ENCODE measurements around the gene WDR53. TPM values are rescaled to one million over a fixed set of nuclear protein-coding genes. Genes with fewer than 3 reads are reported as not detected.

Gene WDR53
- total and polyA plus RNA-seq, 9 of the 15 experiments (the other 6 are each of a cell fraction or from before 2014, with no cell fraction given): 13.0 to 34.5 (median 20.9) TPM

DNA sequence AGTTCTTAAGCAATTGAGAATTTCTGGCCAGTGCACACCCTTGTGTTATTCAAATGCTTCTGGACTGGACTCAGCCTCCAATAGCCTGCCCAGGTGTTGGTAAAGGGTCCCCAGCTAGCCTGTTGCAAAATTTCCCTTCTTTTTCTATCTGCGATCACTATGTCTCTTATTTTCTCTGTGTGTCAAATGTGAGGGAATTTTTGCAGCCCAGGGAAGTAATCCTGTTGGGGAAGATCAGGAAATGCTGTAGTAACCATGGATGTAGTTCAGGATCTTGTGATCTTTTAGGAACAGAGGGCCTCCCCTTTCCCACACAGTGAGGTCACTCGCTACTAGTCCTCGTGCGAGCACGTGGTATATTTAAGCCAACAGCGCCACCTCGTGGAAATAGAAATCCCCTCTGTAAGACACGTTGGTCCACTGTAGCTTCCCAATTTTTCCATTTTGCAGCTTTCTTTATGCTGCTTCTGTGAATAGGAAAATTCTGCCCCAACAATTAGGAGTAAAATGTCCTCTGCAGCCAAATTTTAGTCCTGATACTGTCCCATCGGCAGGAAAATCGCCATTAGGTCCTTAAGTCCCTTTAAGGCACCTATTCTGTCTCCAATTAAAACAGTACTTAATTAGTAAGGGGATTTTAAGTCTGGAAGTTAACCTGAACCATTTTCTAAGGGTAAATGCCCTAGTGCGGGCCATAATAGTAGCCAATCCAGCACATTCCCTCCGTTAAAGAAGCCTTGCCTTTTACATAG is 49.2 kb downstream of the WDR53 start (continued):
- TF ChIP-seq, protein P1, sequence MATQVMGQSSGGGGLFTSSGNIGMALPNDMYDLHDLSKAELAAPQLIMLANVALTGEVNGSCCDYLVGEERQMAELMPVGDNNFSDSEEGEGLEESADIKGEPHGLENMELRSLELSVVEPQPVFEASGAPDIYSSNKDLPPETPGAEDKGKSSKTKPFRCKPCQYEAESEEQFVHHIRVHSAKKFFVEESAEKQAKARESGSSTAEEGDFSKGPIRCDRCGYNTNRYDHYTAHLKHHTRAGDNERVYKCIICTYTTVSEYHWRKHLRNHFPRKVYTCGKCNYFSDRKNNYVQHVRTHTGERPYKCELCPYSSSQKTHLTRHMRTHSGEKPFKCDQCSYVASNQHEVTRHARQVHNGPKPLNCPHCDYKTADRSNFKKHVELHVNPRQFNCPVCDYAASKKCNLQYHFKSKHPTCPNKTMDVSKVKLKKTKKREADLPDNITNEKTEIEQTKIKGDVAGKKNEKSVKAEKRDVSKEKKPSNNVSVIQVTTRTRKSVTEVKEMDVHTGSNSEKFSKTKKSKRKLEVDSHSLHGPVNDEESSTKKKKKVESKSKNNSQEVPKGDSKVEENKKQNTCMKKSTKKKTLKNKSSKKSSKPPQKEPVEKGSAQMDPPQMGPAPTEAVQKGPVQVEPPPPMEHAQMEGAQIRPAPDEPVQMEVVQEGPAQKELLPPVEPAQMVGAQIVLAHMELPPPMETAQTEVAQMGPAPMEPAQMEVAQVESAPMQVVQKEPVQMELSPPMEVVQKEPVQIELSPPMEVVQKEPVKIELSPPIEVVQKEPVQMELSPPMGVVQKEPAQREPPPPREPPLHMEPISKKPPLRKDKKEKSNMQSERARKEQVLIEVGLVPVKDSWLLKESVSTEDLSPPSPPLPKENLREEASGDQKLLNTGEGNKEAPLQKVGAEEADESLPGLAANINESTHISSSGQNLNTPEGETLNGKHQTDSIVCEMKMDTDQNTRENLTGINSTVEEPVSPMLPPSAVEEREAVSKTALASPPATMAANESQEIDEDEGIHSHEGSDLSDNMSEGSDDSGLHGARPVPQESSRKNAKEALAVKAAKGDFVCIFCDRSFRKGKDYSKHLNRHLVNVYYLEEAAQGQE (IDR thresholded peaks at IDR 0.05; ENCODE audit: borderline replicate concordance): peak; percentile 83; the same call in 1 of the 2 replicates
- TF ChIP-seq, protein P1 (CRISPR knock-in tag; IDR thresholded peaks at IDR 0.05; ENCODE audit: low read depth): no peak
- TF ChIP-seq, protein P2, sequence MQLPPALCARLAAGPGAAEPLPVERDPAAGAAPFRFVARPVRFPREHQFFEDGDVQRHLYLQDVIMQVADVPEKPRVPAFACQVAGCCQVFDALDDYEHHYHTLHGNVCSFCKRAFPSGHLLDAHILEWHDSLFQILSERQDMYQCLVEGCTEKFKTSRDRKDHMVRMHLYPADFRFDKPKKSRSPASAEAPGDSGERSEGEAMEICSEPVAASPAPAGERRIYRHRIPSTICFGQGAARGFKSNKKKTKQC (CRISPR knock-in tag; IDR thresholded peaks at IDR 0.05): peak; percentile 71; the same call in 1 of the 2 replicates
- TF ChIP-seq, protein P3, sequence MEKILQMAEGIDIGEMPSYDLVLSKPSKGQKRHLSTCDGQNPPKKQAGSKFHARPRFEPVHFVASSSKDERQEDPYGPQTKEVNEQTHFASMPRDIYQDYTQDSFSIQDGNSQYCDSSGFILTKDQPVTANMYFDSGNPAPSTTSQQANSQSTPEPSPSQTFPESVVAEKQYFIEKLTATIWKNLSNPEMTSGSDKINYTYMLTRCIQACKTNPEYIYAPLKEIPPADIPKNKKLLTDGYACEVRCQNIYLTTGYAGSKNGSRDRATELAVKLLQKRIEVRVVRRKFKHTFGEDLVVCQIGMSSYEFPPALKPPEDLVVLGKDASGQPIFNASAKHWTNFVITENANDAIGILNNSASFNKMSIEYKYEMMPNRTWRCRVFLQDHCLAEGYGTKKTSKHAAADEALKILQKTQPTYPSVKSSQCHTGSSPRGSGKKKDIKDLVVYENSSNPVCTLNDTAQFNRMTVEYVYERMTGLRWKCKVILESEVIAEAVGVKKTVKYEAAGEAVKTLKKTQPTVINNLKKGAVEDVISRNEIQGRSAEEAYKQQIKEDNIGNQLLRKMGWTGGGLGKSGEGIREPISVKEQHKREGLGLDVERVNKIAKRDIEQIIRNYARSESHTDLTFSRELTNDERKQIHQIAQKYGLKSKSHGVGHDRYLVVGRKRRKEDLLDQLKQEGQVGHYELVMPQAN (IDR thresholded peaks at IDR 0.05; ENCODE audit: borderline replicate concordance): peak; percentile 28; the same call in 1 of the 2 replicates
- TF ChIP-seq RAD21 (CRISPR knock-in tag; conservative IDR thresholded peaks at IDR 0.05 in 1 of 2, IDR thresholded peaks at IDR 0.05 in 1 of 2): peak; percentile 96 to 97
- TF ChIP-seq SIX5 (IDR thresholded peaks at IDR 0.05; ENCODE audit: borderline replicate concordance in 1 of 2, insufficient read depth in 1 of 2, low read depth in 1 of 2, low read length in 2 of 2): no peak
- TF ChIP-seq, protein P4, sequence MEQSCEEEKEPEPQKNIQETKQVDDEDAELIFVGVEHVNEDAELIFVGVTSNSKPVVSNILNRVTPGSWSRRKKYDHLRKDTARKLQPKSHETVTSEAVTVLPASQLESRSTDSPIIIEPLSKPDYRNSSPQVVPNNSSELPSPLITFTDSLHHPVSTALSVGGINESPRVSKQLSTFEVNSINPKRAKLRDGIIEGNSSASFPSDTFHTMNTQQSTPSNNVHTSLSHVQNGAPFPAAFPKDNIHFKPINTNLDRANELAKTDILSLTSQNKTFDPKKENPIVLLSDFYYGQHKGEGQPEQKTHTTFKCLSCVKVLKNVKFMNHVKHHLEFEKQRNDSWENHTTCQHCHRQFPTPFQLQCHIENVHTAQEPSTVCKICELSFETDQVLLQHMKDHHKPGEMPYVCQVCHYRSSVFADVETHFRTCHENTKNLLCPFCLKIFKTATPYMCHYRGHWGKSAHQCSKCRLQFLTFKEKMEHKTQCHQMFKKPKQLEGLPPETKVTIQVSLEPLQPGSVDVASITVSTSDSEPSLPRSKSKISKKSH (CRISPR knock-in tag; IDR thresholded peaks at IDR 0.05): no peak
- 0 out of 2 replicates have a peak, but pooled peaks have one; percentile 17 for TF ChIP-seq SMARCE1 (IDR thresholded peaks at IDR 0.05)
- TF ChIP-seq ADNP (tag; IDR thresholded peaks at IDR 0.05): no peak
- peak; percentile 42; the same call in 1 of the 2 replicates for TF ChIP-seq FOSL1 (tag; conservative IDR thresholded peaks at IDR 0.05)
